DND-41 (cell line): ENCODE data around the gene DCTN2.

ENCODE experiments used
- ATAC-seq: fragments of 200-7000 bp; cut with Tn5 transposase; 3 replicates; pipeline ENCODE4 v1.9.1; 2021; ENCODE audit warnings: low read depth; ENCODE audit not compliant: insufficient read depth
- DNase-seq: peaks from one replicate; pipeline ENCODE4 v3.0.0-alpha.2; 2020
- H2AFZ ChIP-seq: 2 replicates; pipeline ENCODE4 v1.6.0; 2012; ENCODE audit warnings: low read depth, low read length
- H3K27ac ChIP-seq: 2 replicates; pipeline ENCODE4 v1.5.1; 2012; ENCODE audit warnings: low read length, inconsistent platforms
- H3K27me3 ChIP-seq: fragments of 200-600 bp; sonication (generic); 2 replicates; pipeline ENCODE4 v1.6.0; 2012; ENCODE audit warnings: low read length, mild to moderate bottlenecking, inconsistent platforms; ENCODE audit not compliant: insufficient read depth, poor library complexity
- H3K36me3 ChIP-seq: 2 replicates; pipeline ENCODE4 v1.5.1; 2012; ENCODE audit warnings: low read length, inconsistent platforms; ENCODE audit not compliant: insufficient read depth
- H3K4me1 ChIP-seq: 2 replicates; pipeline ENCODE4 v1.5.1; 2012; ENCODE audit warnings: mild to moderate bottlenecking, low read length; ENCODE audit not compliant: insufficient read depth
- H3K4me2 ChIP-seq: 2 replicates; pipeline ENCODE4 v1.6.0; 2012; ENCODE audit warnings: mild to moderate bottlenecking, moderate library complexity, low read length, inconsistent platforms; ENCODE audit not compliant: insufficient read depth
- H3K4me3 ChIP-seq, 2 experiments: fragments of 200-600 bp in 1 of 2; shearing (Covaris generic) in 1 of 2; 2 replicates each; pipeline ENCODE4 v1.5.1; 2012 to 2016; ENCODE audit warnings: inconsistent platforms in 2 of 2, low read length in 2 of 2, mild to moderate bottlenecking in 2 of 2, low read depth in 1 of 2, moderate library complexity in 1 of 2
- H3K79me2 ChIP-seq: 2 replicates; pipeline ENCODE4 v1.6.0; 2012; ENCODE audit warnings: low read length, inconsistent platforms; ENCODE audit not compliant: insufficient read depth
- H3K9ac ChIP-seq: 2 replicates; pipeline ENCODE4 v1.6.0; 2012; ENCODE audit warnings: low read depth, mild to moderate bottlenecking, inconsistent platforms, low read length, moderate library complexity
- H3K9me3 ChIP-seq: 2 replicates; pipeline ENCODE4 v1.5.1; 2012; ENCODE audit warnings: low read length, moderate library complexity, mild to moderate bottlenecking, inconsistent platforms; ENCODE audit not compliant: insufficient read depth, severe bottlenecking
- H4K20me1 ChIP-seq: 2 replicates; pipeline ENCODE4 v1.6.0; 2012; ENCODE audit warnings: low read length; ENCODE audit not compliant: insufficient read depth
- CTCF ChIP-seq: IDR thresholded peaks from 2 replicates; pipeline ENCODE4 v1.5.1; 2012; ENCODE audit warnings: borderline replicate concordance, low read length, moderate library complexity, mild to moderate bottlenecking; ENCODE audit not compliant: poor library complexity, severe bottlenecking; ENCODE audit errors: extremely low read depth
- EZH2 ChIP-seq: IDR thresholded peaks from 3 replicates; pipeline ENCODE4 v1.6.1; 2012; ENCODE audit warnings: borderline replicate concordance, low read depth, mild to moderate bottlenecking, moderate library complexity, low read length, inconsistent platforms; ENCODE audit not compliant: severe bottlenecking

Gene DCTN2

DNA sequence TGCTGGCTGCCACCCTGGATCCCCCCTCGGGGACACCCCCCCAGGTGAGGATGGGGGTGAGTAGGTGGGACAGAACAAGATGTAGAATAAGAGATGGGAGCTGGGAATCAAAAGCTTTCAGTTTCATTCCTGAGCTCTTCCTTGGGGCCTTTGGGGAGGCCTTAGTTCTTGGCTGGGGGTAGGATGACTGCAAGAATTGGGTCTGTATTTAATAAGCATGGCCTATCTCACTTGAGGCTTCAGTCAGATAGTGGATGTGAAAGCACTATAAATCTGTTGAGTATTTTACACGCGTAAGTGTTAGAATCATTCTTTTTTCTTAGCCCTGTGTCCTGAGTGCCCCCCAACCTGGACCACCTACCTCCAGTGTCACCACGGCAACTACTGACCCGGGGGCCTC lies 19.8 kb downstream of the DCTN2 start:
- DNase-seq (no peak), ATAC-seq (no peak)
- peaks cover 33% of the 10 kb centered on the region for H4K20me1 ChIP-seq
- peaks cover 39% of the 10 kb centered on the region for H3K4me1 ChIP-seq
- no peak overlapping the region for H3K4me3 ChIP-seq
- TF ChIP-seq CTCF (no peak), EZH2 (no peak)
- no peak overlapping the region for H2AFZ ChIP-seq
- no peaks in the 10 kb centered on the region for H3K9me3 ChIP-seq
- H3K27me3 ChIP-seq = no peaks in the 10 kb centered on the region
- peaks cover 85% of the 10 kb centered on the region for H3K36me3 ChIP-seq
- H3K4me2 ChIP-seq = peak overlapping the region; percentile 15; the same call in 1 of the 2 replicates
- H3K9ac ChIP-seq = no peak overlapping the region
- H3K27ac ChIP-seq = no peak overlapping the region
- H3K79me2 ChIP-seq = peaks cover 50% of the 10 kb centered on the region

DNA sequence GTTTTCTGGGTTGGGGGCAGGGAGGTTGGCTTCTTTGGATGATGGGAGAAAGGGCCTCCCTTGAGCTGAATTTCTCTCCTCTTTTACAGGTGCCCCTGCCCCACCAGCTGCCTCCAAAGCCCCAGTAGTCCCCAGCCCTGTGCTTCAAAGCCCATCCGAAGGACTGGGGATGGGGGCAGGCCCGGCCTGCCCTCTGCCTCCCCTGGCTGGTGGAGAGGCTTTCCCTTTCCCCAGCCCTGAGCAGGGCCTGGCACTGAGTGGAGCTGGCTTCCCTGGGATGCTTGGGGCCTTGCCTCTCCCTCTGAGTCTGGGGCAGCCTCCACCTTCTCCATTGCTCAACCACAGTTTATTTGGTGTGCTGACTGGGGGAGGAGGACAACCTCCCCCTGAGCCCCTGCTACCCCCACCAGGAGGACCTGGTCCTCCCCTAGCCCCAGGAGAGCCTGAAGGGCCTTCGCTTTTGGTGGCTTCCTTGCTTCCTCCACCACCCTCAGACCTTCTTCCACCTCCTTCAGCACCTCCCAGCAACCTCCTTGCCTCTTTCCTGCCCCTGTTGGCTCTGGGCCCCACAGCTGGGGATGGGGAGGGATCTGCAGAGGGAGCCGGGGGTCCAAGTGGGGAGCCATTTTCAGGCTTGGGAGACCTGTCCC lies 20.4 kb downstream of the DCTN2 start:
- Histone ChIP-seq H2AFZ (no peak overlapping the region), H3K4me1 (peaks cover 45% of the 10 kb centered on the region), H3K79me2 (peaks cover 50% of the 10 kb centered on the region), H3K4me3 (no peak overlapping the region), H3K27me3 (no peaks in the 10 kb centered on the region), H3K9ac (no peak overlapping the region), H4K20me1 (peaks cover 33% of the 10 kb centered on the region), H3K9me3 (no peaks in the 10 kb centered on the region), H3K27ac (peak overlapping the region; percentile 3; the same call in 1 of the 2 replicates), H3K36me3 (peaks cover 79% of the 10 kb centered on the region), H3K4me2 (no peak overlapping the region)
- no peak for DNase-seq
- TF ChIP-seq EZH2 = no peak
- TF ChIP-seq CTCF = no peak
- ATAC-seq = no peak

DNA sequence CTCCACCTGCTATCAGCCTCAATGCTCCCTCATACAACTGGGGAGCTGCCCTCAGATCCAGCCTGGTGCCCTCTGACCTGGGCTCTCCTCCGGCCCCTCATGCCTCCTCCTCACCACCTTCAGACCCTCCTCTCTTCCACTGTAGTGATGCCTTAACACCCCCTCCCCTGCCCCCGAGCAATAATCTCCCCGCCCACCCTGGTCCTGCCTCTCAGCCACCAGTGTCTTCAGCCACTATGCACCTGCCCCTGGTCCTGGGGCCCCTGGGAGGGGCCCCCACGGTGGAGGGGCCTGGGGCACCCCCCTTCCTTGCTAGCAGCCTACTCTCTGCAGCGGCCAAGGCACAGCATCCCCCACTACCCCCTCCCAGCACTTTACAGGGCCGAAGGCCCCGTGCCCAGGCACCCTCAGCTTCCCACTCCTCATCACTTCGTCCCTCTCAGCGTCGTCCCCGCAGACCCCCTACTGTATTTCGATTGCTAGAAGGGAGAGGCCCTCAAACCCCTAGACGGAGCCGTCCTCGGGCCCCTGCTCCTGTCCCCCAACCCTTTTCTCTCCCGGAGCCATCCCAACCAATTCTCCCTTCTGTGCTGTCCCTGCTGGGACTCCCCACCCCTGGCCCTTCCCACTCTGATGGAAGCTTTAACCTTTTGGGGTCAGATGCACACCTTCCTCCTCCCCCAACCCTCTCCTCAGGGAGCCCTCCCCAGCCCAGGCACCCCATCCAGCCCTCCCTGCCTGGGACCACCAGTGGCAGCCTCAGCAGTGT lies 21.2 kb downstream of the DCTN2 start:
- no peak overlapping the region for H2AFZ ChIP-seq
- ATAC-seq (no peak), DNase-seq (no peak)
- H3K27ac ChIP-seq = no peak overlapping the region; the same call in 1 of the 2 replicates
- no peaks in the 10 kb centered on the region for H3K27me3 ChIP-seq
- peaks cover 53% of the 10 kb centered on the region for H3K4me1 ChIP-seq
- peaks cover 33% of the 10 kb centered on the region for H4K20me1 ChIP-seq
- H3K9me3 ChIP-seq = no peaks in the 10 kb centered on the region
- no peak overlapping the region for H3K9ac ChIP-seq
- H3K36me3 ChIP-seq = peaks cover 72% of the 10 kb centered on the region
- TF ChIP-seq EZH2 (no peak), CTCF (no peak)
- peaks cover 50% of the 10 kb centered on the region for H3K79me2 ChIP-seq
- H3K4me3 ChIP-seq = no peak overlapping the region
- H3K4me2 ChIP-seq = peak overlapping the region; percentile 72
